AG04450 (cell line): ENCODE data around the gene NTS. TPM values are rescaled to one million over a fixed set of nuclear protein-coding genes. Genes with fewer than 3 reads are reported as not detected.

ENCODE experiments used
- CTCF ChIA-PET: fragments of 300-600, 350-600 bp; formaldehyde crosslinking; extraction: SDS; loops from one replicate; lab custom pipeline; 2022; ENCODE audit warnings: antibody characterized with exemption, inconsistent platforms; lab: Charles Lee
- POLR2A ChIA-PET: fragments of 350-600 bp; formaldehyde crosslinking; extraction: SDS; loops from one replicate; lab custom pipeline; 2021; ENCODE audit warnings: antibody characterized with exemption, inconsistent platforms; lab: Yijun Ruan, JAX
- DNase-seq: peaks from one replicate; pipeline ENCODE4 v3.0.0-alpha.2; 2011; ENCODE audit warnings: low read depth, low spot score
- H3K27ac ChIP-seq: one replicate; pipeline ENCODE4 v1.5.1; 2012; ENCODE audit warnings: low read depth, low read length, control low read depth
- H3K27me3 ChIP-seq: one replicate; pipeline ENCODE4 v1.6.0; 2012; ENCODE audit warnings: low read length; ENCODE audit not compliant: control insufficient read depth, insufficient read depth
- H3K4me3 ChIP-seq: 2 replicates; pipeline ENCODE4 v1.5.1; 2011; ENCODE audit warnings: mild to moderate bottlenecking, low read depth, low read length, control low read depth
- H3K9me3 ChIP-seq: 2 replicates; pipeline ENCODE4 v1.5.1; 2012; ENCODE audit warnings: low read length; ENCODE audit not compliant: control insufficient read depth, insufficient read depth
- CTCF ChIP-seq: IDR thresholded peaks from 2 replicates; pipeline ENCODE4 v1.5.1; 2011; ENCODE audit warnings: low read depth, low read length, control low read depth, inconsistent platforms
- polyA minus RNA-seq: library from RNA; depleted of rRNA, polyadenylated mRNA; stranded (reverse); fragments of >200 nt; gene quantifications from 2 replicates; pipeline ENCODE4 v1.2.3, GENCODE V29; 2011; rRNA and poly(A)+ RNA removed
- polyA plus RNA-seq: library from polyadenylated mRNA; depleted of rRNA; stranded (reverse); fragments of >200 nt; gene quantifications from 2 replicates; pipeline ENCODE4 v1.2.3, GENCODE V29; 2011; rRNA removed

The NTS gene
- polyA plus RNA-seq (0.20 TPM in 1 of 2 replicates, not detected in the other), polyA minus RNA-seq (not detected in 2 replicates)

GRCh38 chr12:85874031-85874461 is at the start of gene NTS:
Gene NTS, plus strand, starts transcription at chr12:85874295. Its CDS starts 109 bp downstream, at chr12:85874404.
- CTCF ChIA-PET, result interaction anchor here (0.7 to 1.7 kb wide), 2 partner anchors 398 to 406 kb away, joined by 4 read pairs; no protein-coding TSS in a partner anchor
- no peaks in the 10 kb centered on the region for H3K9me3 ChIP-seq
- H3K27ac ChIP-seq, result no peak within 1 kb of the TSS
- POLR2A ChIA-PET, result no interaction called here
- H3K27me3 ChIP-seq, result no peaks in the 10 kb centered on the region
- no peak within 1 kb of the TSS for H3K4me3 ChIP-seq
- no peak for TF ChIP-seq CTCF
- DNase-seq, result no peak

GRCh38 chr12:85825746-85826145 is 48.3 kb upstream of the NTS start:
- no peaks in the 10 kb centered on the region for H3K27me3 ChIP-seq
- no peak for DNase-seq
- ChIA-PET POLR2A (no interaction called here), CTCF (no interaction called here)
- no peak overlapping the region for H3K4me3 ChIP-seq
- H3K9me3 ChIP-seq, result no peaks in the 10 kb centered on the region
- no peak for TF ChIP-seq CTCF
- no peak overlapping the region for H3K27ac ChIP-seq

- ChIA-PET POLR2A (no interaction called here), CTCF (no interaction called here)
- Histone ChIP-seq H3K9me3 (no peaks in the 10 kb centered on the region), H3K27me3 (no peaks in the 10 kb centered on the region), H3K27ac (no peak overlapping the region), H3K4me3 (no peak overlapping the region)
- no peak for DNase-seq
- TF ChIP-seq CTCF, result no peak
These were observed 45.5 kb upstream of the NTS start for GRCh38 chr12:85828576-85828975.

GRCh38 chr12:85829391-85829790 is 44.7 kb upstream of the NTS start:
- POLR2A ChIA-PET, result no interaction called here
- Histone ChIP-seq H3K27me3 (no peaks in the 10 kb centered on the region), H3K4me3 (no peak overlapping the region), H3K9me3 (no peaks in the 10 kb centered on the region), H3K27ac (no peak overlapping the region)
- peak; percentile 7 for DNase-seq
- no peak for TF ChIP-seq CTCF
- CTCF ChIA-PET, result no interaction called here

GRCh38 chr12:85831327-85831990 is 42.6 kb upstream of the NTS start:
- Histone ChIP-seq H3K27ac (no peak overlapping the region), H3K4me3 (no peak overlapping the region), H3K27me3 (no peaks in the 10 kb centered on the region), H3K9me3 (no peaks in the 10 kb centered on the region)
- DNase-seq, result no peak
- ChIA-PET CTCF (interaction anchor here (1.2 kb wide), 1 partner anchor 35 kb away, joined by 3 read pairs; no protein-coding TSS in a partner anchor), POLR2A (no interaction called here)
- TF ChIP-seq CTCF, result no peak
